HS-27A (cell line): ENCODE data around the gene ZNG1F.
"Not testable (repeated sequence)": the region's sequence is repeated elsewhere in the genome, so short reads cannot be mapped to it uniquely, and the experiment has no call there.

Experiments
- DNase-seq: peaks from one replicate; pipeline ENCODE4 v3.0.0-alpha.2; 2012; ENCODE audit warnings: low read depth, missing footprints

The ZNG1F gene

DNA sequence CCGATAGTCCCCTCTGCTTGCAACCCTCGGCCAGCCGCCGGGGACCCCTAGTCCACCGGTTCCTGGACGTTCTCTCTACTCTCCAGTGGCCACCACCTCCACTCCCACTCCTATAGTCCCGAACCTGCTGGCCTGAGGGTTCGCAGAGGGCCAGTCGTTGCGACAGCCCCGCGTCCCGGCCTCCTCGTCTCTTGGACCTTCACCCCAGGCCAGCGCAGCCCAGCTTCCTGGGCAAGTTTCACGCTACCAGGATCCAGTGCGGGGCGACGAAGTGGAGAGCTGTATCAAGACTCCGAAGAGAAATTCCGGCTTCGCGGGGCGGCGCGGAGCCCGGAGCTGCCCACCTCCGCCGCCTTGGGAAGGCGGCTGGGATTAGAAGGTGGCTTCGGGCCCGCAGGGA lies 65.7 kb downstream of the ZNG1F start:
- DNase-seq = not testable (repeated sequence)

DNA sequence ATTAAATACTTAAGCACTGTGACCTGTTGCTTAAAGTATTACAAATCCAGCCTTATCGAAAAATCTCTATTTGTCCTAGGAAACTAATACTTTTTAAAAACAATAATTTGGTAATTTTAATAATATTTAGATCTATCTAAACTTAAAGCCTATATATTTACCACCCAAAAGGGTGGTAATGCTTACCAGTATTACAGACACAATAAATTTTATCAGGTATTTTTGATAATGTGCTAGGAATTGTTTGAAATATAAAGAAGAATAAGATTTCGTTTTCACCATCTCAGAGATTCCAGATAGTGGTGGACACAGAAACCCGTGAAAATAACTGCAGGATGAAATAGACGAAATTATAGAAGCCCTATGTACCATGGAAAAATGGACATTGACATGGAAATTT lies 68.4 kb downstream of the ZNG1F start:
- not testable (repeated sequence) for DNase-seq

DNA sequence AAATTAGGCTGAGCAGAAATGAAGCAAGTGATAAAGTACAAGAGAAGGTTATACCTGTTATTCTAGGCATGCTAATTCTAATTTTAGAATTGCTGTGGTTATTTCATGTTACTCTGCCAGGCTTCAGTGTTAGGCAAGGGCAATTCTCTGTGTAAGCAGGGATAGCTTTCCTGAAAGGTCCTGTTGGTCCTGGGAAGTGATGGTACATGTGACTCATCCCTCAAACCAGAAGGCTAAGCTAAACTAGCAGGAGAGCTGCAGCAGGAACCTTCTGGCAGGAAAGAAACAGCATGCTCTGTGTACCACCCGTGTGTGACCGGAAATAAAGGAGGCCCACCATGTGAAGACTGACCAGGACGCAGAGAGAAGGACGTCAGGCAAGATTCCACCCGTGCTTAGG lies 69.4 kb downstream of the ZNG1F start:
- not testable (repeated sequence) for DNase-seq

DNA sequence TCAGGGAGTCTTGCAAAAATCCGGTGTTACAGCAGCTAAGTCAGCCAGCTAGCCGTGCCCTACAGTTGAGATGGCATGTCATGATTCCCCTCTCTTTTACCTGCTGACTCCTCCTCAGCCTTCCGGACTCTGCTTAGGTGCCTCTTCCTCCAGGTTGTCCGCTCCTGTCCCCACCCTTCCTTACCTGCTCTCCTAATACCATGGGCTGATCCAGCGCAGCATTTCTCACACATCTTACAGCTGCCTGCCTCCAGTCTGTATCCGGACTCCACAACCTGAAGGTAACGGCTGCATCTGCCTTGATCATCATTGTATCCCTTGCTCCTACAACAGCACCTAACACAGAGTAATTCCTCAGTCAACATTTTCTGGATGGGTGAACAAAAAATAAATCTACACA lies 69.8 kb downstream of the ZNG1F start:
- not testable (repeated sequence) for DNase-seq

DNA sequence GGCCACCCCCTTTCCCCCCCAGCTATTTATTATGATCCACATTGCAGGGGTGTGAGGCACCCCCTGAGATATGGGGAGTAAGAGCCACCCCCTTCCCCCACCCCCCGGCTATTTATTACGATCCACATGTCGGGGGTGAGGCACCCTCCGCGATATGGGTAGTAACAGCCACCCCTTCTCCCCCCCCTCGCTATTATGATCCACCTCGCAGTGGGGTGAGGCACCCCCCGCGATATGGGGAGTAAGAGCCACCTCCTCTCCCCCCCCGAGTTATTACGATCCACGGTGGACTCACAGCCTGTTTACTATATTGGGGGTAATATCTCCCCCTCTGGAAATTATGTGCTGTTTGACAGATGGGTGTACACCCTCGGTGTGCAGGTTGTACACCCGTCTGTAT lies 75.8 kb downstream of the ZNG1F start:
- not testable (repeated sequence) for DNase-seq

DNA sequence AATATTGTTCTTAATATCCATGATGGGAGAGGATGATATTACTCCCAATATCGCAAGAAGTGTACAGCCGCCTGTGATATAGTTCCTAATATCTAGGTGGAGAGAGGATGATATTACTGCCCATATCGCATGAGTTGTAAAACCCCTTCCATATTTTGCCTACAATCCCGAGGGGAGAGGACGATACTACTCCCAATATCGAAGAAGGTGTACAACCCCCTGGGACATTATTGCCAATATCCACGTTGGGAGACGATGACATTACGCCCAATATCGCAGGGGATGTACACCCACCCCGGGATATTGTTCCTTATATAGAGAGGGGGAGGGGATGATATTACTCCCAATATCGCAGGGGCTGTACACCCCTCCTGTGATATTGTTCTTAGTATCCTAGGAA lies 77.7 kb downstream of the ZNG1F start:
- DNase-seq = not testable (repeated sequence)

DNA sequence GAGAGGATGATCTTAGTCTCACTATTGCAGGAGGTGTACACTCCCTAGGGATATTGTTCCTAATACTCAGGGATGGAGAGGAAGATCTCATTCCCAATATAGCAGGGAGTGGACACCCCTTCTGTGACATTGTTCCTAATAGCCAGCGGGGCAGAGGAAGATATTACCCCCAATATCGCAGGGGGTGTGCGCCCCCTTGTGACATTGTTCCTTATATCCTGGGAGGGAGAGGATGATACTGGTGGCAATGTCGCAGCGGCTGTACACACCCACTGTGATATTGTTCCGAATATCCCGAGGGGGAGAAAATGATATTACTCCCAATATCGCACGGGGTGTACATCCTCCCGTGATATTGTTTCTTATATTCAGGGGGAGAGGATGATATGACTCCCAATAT lies 78.2 kb downstream of the ZNG1F start:
- DNase-seq = not testable (repeated sequence)

DNA sequence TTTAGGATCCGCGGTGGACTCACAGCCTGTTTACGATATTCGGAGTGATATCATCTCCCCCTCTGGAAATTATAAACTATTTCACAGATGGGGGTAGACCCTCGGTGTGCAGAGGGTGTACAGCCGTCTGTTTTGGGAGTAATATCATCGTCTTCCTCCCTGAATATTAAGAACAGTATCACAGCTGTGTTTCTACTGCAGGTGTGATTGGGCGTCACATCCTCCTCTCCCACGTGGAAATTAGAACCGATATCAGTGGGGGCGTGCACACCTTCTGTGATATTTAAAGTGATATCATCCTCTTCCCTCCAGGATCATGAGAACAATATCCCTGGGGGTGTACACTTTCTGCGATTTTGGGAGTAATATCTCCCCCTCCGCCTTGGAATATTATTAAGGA lies 79.9 kb downstream of the ZNG1F start:
- DNase-seq = not testable (repeated sequence)

DNA sequence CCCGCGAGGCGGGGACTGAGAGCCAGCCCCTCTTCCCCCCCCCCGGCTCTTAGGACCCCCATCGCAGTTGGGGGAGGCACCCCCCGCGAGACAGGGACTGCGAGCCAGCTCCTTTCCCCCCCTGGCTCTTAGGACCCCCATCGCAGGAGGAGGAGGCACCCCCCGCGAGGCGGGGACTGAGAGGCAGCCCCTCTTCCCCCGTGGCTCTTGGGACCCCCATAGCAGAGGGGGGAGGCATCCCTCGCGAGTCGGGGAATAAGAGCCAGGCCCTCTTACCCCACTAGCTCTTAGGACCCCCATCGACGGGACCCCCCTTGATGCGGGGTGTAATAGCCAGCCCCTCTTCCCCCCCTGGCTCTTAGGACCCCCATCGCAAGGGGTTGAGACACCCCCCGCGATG lies 80.3 kb downstream of the ZNG1F start:
- not testable (repeated sequence) for DNase-seq

DNA sequence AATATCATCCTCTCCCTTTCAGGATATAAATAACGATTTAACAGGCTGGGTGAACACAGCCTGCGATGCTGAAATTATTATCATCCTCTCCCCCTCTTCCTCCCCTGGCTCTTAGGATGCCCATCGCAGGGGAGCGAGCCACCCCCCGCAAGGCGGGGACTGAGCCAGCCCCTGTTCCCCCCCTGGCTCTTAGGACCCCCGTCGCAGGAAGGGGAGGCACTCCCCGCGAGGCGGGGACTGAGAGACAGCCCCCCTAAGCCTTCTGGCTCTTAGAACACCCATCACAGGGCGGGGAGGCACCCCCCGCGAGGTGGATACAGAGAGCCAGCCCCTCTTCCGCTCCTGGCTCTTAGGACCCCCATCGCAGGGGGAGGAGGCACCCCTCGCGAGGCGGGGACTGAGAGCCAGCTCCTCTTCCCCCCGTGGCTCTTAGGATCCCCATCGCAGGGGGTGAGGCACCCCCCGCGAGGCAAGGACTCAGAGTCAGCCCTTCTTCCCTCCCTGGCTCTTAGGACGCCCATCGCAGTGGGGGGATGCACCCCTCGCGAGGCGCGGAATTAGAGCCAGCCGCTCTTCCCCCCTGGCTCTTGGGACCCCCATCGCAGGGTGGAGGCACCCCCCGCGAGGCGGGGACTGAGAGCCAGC lies 82.5 kb downstream of the ZNG1F start:
- not testable (repeated sequence) for DNase-seq

DNA sequence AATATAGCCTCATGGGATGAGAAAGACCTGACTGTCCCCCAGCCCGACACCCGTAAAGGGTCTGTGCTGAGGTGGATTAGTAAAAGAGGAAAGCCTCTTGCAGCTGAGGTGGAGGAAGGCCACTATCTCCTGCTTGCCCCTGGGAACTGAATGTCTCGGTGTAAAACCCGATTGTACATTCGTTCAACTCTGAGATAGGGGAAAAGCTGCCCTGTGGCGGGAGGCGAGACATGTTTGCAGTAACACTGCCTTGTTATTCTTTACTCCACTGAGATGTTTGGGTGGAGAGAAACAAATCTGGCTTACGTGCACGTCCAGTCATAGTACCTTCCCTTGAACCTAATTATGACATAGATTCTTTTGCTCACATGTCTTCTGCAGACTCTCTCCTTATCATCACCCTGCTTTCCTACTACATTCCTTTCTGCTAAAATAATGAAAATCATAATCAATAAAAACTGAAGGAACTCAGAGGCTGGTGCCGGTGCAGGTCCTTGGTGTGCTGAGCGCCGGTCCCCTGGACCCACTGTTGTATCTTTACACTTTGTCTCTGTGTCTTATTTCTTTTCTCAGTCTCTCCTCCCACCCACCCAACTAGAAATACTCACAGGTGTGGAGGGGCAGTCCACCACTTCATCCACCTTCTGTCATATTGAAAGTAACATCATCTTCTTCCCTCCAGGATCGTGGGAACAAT lies 83.4 kb downstream of the ZNG1F start:
- DNase-seq = not testable (repeated sequence)

DNA sequence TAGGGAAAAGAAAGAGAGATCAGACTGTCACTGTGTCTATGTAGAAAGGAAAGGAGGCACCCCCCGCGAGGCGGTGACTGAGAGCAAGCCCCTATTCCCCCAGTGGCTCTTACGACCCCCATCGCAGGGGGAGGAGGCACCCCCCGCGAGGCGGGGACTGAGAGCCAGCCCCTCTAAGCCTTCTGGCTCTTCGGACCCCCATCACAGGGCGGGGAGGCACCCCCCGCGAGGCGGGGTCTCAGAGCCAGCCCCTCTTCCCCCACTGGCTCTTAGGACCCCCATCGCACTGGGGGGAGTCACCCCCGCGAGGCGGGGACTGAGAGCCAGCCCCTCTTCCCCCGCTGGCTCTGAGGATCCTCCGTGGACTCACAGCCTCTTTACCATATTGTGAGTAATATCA lies 84.6 kb downstream of the ZNG1F start:
- DNase-seq = not testable (repeated sequence)

DNA sequence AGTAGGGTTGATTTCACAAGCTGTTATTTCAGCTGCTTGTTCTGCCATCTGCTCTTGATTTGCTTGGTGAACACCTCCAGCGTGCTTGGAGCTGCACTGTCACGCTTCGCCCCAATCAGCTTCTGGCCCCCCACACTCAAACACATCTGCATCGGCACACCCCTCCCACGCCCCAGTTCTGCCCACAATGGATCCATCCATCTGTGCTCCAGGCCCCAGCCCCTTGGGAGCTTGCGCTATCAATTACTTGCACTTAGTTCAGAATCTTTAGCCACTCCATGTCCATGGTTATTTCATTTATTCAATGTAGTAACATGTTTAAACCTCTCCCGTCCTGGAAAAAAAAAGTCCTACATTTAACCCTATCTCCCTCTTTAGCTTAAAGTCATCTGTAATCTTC lies 88.6 kb downstream of the ZNG1F start:
- DNase-seq = not testable (repeated sequence)

DNA sequence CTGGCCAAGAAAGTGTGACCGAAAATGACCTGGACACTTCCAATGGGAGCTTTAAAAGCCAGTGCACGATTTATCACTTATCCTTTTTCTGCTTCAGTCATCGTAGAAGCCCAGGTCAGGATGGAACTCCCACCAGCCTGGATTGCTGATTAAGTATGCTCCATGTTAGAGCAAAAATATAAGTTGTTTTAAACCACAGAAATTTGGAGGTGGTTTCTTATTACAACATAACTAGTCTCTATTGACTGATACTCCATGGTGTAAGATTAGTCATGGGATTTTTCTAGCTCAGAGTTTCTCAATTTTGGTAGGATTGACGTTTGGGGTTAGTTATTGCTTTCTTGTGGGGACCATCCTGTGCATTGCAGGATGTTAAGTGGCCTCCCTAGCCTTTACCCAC lies 90.4 kb downstream of the ZNG1F start:
- DNase-seq = not testable (repeated sequence)

DNA sequence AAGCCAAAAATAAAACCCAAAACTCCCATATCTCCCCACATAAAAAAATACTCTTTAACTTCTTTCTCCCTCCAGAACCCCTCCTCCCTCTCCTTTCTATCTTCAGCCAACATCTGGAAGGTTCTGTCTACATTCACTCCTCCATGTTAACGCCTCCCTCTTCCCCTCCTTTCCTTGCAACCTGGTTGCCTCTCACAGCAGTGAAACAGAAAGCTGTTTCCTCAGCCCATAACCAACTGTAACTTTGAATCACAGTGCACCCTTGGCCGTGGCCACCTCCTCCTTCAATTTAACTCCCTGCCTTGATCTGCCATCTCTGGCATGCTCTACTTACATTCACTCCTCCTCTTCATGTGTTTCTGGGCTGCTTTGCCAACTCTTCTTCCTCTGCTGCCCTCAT lies 94.1 kb downstream of the ZNG1F start:
- not testable (repeated sequence) for DNase-seq

DNA sequence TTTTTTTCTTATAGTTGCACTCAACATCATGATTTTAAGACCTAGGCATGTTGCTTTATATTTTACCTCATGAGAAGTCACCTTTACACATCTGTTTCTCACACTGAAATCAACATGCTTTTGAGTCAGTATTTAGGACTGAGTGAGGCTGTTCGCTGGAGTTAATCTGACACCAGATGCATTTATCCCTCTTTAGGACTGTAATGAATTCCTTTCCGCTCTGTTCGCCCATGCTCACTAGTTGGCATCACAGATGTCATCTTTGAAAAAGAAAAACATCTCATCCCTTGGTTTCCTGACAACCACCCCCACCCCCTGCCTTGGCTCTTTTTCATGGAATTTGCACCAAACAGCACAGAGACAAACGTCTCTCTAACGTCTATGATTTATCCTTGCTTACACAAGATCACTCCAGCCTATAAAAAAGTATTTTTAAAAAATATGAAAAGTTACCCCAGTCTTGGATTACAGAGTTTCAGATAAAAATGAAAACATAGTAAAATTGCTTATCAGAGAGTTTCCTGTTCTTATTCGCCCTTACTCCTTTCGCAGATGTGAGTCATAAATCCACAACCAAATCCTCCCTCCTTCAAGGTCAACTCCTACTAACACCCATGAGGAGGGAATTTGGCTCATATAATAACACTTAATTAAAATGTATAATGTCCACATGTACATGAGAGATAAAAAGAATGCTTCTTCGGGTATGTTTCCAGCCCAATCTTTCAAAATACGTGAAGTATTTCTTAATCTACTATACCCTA lies 94.9 kb downstream of the ZNG1F start:
- DNase-seq = not testable (repeated sequence)

DNA sequence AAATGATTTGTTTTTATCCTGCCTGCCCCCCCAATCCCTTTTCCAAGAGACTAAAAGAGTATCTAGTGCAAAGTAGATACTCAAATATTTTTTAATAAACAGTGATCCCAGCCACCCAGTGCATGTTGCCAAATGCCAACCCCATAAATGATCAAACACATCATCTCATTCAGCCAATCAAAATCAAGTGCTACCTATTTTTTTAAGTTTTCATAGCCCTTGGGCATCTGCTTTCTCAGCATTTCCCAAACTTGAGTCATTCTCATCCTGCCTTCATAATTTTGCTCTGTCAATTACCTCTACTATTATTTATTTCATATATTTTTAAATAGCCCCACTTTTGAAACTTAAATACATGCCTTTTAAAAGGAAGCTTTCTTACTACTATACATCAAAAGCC lies 98.2 kb downstream of the ZNG1F start:
- not testable (repeated sequence) for DNase-seq

DNA sequence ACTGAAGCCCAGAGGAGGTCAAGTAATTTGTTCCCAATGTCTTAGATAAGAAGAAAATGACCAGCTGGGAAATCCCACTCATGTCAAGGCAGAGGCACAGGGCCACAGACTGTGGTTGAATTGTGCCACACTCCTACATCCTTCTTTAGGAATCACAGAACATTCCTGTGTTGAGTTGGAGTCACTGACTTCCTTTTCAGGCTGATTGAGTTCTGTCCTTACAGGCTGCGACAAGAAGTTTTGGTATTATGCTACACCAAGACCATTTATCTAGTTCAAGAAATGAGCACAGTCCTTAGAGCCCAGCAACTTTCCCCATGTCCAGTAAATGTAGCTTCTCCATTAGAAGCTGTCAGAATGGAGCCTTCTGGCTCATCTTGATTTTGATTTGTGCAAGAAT lies 98.7 kb downstream of the ZNG1F start:
- not testable (repeated sequence) for DNase-seq

DNA sequence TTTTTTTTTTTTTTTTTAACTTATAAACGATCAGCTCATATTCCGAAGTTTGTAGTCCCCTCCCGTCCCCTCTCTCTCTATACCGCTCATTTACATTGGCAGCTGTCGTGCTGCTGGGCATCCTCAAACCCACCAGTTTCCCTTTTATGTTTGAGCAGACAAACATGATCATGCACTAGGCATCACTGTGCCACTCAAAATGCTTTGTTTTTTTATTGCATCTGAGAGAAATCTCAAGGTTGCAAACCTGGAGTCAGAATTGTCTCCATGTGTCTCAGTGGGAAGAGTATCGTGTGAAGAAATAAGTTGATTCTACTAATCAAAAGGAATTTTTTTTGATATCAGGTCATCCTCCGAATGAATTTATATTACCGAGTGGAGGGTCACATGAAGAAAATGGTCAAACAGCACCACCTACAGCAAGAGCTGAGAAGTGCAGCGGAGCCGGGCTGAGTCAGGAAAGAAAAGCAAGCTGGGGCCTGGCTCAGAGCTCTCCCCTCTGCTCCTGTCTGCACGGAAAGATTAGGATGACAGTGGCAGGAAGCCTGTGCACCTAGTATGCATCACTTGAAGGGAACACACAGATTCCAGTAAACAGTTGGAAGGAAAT lies 100.6 kb downstream of the ZNG1F start:
- DNase-seq = not testable (repeated sequence)

DNA sequence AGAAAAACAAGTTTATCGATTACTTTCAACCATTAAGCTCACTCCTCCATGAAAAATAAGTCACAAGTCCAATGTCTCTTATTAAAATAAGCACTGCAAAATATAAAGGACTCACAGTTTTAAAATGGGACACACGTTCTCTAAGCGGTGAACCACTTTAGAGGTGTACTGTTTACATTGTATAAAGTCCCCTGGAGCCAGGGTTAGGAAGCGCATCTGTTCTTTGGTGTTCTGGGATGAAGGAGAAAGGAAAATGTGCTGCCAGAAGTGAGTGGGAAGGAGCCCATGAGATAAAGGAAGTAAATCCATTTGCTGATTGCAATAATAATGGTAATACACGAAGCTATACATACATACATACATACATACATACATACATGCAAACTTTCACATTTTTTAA lies 101.2 kb downstream of the ZNG1F start:
- DNase-seq = not testable (repeated sequence)

DNA sequence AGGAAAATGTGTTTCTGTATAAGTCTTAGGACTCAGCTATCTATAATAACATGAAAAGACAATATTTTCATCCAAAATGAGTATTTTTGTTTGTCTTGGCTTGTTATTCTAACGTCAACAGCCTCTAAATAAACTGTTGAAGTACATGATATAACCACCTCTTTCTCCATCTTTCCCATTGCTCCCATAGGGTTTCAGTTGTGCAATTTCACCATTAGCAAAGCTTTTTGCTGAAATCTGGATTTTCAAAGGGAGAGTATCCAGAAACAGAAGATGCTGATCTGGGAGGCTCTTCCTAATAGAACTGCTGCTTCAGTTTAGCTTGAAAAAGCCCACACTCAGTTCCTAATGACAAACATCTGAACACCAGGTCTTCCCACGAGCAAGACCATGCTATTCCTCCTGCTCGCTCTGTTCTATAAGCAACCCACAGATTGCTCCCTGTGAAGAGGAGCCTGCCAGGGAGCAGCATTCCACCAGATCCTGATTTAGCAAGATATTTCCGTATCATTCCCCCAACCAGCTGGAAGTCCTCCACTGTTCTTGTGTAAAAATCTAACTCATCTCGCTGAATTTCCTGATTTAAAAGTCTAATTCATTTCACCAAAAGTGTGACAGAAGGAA lies 101.8 kb downstream of the ZNG1F start:
- DNase-seq = not testable (repeated sequence)

DNA sequence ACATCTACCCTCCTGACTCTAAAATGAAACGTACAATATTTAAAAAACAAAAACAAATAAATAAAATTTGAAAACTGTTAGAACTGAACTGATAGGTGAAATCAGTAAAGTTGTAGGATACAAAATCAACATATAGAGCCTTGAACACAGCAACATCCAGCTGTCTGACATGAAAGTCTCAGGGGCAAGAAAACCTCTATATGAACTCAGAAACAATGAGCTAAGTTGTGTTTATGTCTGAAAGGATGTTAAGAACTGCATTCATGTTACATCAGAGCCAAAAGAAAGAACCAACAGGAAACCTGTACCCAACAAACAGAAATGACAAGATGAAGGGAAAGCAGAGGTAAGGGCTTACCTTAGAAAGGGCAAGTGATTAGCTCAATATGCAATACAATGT lies 102.4 kb downstream of the ZNG1F start:
- not testable (repeated sequence) for DNase-seq
